ENCODE data around the gene PMEPA1.

DNA sequence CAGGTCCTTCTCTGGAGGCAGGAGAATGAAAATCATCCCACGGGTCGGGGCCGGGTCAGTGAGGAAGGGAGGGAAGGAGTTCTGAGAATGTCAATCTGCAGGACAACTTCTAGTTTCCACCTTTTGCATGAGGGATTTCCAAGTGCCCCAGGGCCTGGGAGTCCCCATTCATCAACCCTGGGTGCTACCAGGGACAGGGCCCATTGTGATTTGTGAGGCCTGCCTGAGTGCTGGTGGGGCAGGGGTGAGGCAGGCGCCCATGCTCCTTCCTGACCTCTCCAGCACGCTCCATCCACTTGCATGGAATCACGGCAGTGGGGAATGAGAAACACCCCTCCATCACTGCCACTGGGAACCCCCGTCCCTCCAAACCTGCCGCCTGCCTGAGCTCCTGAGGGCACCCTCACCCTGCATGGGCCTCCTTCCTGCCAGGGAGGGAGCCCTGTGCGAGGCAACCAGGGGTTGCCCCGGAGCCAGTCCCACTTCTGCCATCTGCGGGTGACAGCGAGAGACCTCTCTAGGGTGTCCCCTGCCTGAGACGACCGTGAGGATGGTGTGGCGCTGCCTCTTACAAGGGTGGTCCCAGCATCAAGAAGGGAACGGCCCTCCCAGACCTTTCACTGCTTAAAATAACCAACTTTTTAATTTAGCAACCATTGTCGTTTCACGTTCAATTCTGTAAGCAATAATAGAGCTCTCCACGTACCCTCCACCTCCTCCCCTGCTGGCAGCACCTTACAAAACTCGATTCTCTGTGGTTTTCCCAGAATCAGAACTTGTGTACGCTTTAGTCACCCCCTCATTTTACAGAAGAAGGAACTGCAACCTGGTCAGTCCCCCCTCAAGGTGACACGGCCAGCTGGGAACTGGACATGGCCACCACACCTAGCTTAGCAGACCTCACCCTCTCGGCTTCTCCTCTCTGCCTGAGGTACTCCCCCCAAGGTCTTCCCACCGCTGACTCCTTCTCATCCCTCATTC lies 28.6 kb downstream of the PMEPA1 start:
- TF ChIP-seq POLR2AphosphoS5 (IDR thresholded peaks at IDR 0.05) (no peak), POLR2A (IDR thresholded peaks at IDR 0.05) (no peak)
- TF ChIP-seq, protein P1, sequence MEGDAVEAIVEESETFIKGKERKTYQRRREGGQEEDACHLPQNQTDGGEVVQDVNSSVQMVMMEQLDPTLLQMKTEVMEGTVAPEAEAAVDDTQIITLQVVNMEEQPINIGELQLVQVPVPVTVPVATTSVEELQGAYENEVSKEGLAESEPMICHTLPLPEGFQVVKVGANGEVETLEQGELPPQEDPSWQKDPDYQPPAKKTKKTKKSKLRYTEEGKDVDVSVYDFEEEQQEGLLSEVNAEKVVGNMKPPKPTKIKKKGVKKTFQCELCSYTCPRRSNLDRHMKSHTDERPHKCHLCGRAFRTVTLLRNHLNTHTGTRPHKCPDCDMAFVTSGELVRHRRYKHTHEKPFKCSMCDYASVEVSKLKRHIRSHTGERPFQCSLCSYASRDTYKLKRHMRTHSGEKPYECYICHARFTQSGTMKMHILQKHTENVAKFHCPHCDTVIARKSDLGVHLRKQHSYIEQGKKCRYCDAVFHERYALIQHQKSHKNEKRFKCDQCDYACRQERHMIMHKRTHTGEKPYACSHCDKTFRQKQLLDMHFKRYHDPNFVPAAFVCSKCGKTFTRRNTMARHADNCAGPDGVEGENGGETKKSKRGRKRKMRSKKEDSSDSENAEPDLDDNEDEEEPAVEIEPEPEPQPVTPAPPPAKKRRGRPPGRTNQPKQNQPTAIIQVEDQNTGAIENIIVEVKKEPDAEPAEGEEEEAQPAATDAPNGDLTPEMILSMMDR (IDR thresholded peaks at IDR 0.05), result no peak
